Measurements from ENCODE around the gene MDFI. TPM values are rescaled to one million over a fixed set of nuclear protein-coding genes. Genes with fewer than 3 reads are reported as not detected.

The MDFI gene
- total RNA-seq, 1 donor = 0.09 TPM

GRCh38 chr6:41673704-41674000 lies 35.4 kb downstream of the MDFI start:
- no peak overlapping the region for H3K4me3 ChIP-seq (ENCODE audit: low read depth, low read length)
- no peak for TF ChIP-seq CTCF (IDR thresholded peaks at IDR 0.05; ENCODE audit: insufficient read depth, low read length)
- no peak for DNase-seq (ENCODE audit: low read depth)

GRCh38 chr6:41674231-41675000 lies 36.1 kb downstream of the MDFI start:
- no peak overlapping the region for H3K4me3 ChIP-seq (ENCODE audit: low read depth, low read length)
- DNase-seq (ENCODE audit: low read depth) = no peak
- TF ChIP-seq CTCF (IDR thresholded peaks at IDR 0.05; ENCODE audit: insufficient read depth, low read length) = no peak

- no peak overlapping the region for H3K4me3 ChIP-seq (ENCODE audit: low read depth, low read length)
- no peak for TF ChIP-seq CTCF (IDR thresholded peaks at IDR 0.05; ENCODE audit: insufficient read depth, low read length)
- no peak for DNase-seq (ENCODE audit: low read depth)
Observed at GRCh38 chr6:41675176-41675775, 37.0 kb downstream of the MDFI start.

- H3K4me3 ChIP-seq (ENCODE audit: low read depth, low read length) = no peak overlapping the region
- no peak for TF ChIP-seq CTCF (IDR thresholded peaks at IDR 0.05; ENCODE audit: insufficient read depth, low read length)
- DNase-seq (ENCODE audit: low read depth) = no peak
Observed at GRCh38 chr6:41675992-41676391, 37.7 kb downstream of the MDFI start.

GRCh38 chr6:41676431-41676830 lies 38.2 kb downstream of the MDFI start:
- H3K4me3 ChIP-seq (ENCODE audit: low read depth, low read length) = no peak overlapping the region
- no peak for TF ChIP-seq CTCF (IDR thresholded peaks at IDR 0.05; ENCODE audit: insufficient read depth, low read length)
- no peak for DNase-seq (ENCODE audit: low read depth)

- no peak overlapping the region for H3K4me3 ChIP-seq (ENCODE audit: low read depth, low read length)
- no peak for TF ChIP-seq CTCF (IDR thresholded peaks at IDR 0.05; ENCODE audit: insufficient read depth, low read length)
- DNase-seq (ENCODE audit: low read depth) = no peak
Observed at GRCh38 chr6:41677124-41677921, 39.1 kb downstream of the MDFI start.

Measured in fibroblast of the aortic adventitia (primary cell).